Measurements from ENCODE around the gene TNFRSF21.

The TNFRSF21 gene

DNA sequence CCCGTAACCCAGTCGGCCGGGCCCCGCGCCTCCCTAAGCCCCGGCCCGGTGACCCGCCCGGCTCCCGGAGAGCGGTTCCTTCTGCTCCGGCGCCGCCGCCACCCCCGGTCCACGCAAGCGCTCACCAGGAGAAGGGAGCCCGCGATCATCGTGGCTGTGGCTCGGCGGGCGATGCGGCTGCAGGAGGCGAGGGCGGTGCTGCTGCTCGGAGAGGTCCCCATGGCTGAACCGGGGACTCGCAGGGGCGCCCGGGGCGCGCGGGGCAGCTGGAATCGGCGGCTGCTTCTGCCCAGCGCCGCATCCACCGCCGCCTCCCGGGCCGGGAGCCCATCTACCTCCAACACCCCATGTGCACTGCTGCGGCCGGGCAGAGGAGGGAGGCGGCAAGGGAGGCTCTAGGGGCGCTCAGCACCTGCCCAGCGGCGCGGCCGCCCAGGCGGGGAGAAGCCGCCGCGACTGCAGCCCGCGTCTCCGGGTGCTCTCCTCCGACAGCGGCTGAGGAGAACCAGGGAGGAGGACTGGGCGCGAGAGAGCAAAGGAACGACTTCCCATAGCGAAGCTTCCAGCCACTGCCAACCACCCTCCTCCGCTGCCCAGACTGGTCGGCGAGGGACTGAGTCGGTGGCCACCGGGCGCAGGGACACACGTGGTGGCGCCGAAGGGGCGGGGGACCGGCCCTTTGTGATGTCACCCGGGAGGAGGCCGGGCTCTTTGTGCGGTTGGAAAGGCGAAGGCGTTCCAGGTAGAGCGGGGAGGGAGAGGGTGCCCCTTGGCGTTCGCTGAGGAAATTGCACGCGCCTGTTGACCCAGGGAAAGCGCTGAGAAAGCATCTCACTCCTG lies at the start of gene TNFRSF21:
TNFRSF21 (minus strand) TSS at position 615 of the 840 bp plus-strand sequence; CDS start at position 221, 394 bp downstream.
- H3K4me3 ChIP-seq (ENCODE audit: control insufficient read depth, low read depth, low read length) = peak within 1 kb of the TSS; percentile 71
- peak; percentile 50 for DNase-seq (ENCODE audit: low read depth)
- TF ChIP-seq, protein P1, sequence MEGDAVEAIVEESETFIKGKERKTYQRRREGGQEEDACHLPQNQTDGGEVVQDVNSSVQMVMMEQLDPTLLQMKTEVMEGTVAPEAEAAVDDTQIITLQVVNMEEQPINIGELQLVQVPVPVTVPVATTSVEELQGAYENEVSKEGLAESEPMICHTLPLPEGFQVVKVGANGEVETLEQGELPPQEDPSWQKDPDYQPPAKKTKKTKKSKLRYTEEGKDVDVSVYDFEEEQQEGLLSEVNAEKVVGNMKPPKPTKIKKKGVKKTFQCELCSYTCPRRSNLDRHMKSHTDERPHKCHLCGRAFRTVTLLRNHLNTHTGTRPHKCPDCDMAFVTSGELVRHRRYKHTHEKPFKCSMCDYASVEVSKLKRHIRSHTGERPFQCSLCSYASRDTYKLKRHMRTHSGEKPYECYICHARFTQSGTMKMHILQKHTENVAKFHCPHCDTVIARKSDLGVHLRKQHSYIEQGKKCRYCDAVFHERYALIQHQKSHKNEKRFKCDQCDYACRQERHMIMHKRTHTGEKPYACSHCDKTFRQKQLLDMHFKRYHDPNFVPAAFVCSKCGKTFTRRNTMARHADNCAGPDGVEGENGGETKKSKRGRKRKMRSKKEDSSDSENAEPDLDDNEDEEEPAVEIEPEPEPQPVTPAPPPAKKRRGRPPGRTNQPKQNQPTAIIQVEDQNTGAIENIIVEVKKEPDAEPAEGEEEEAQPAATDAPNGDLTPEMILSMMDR (IDR thresholded peaks at IDR 0.05; ENCODE audit: control insufficient read depth, insufficient read depth, low read depth, low read length, missing control alignments) = peak; percentile 95

- DNase-seq (ENCODE audit: low read depth) = no peak
- no peak overlapping the region for H3K4me3 ChIP-seq (ENCODE audit: control insufficient read depth, low read depth, low read length)
- TF ChIP-seq, protein P1 (IDR thresholded peaks at IDR 0.05; ENCODE audit: control insufficient read depth, insufficient read depth, low read depth, low read length, missing control alignments) = no peak
These were observed 48.9 kb upstream of the TNFRSF21 start for GRCh38 chr6:47358440-47359225.

DNA sequence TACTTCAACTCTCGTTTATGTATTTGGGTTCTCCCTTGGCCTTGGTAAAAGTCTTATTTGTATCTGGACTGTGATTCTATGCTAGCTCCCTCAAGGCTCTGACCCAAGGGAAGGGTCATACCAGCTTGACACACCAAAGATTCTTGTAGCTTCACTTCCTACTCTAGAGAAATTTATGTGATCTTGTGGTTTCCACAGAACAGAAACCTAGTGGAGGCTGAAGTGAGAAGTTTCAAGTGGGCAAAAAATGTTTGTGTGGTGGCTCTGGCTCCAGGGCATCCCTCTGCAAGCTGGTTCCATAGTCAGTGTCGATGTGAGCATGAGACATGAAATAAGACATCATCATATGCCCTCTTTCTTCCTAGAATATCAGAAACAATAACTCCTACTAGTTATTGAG lies 48.1 kb upstream of the TNFRSF21 start:
- no peak for DNase-seq (ENCODE audit: low read depth)
- TF ChIP-seq, protein P1 (IDR thresholded peaks at IDR 0.05; ENCODE audit: control insufficient read depth, insufficient read depth, low read depth, low read length, missing control alignments) = no peak
- no peak overlapping the region for H3K4me3 ChIP-seq (ENCODE audit: control insufficient read depth, low read depth, low read length)

DNA sequence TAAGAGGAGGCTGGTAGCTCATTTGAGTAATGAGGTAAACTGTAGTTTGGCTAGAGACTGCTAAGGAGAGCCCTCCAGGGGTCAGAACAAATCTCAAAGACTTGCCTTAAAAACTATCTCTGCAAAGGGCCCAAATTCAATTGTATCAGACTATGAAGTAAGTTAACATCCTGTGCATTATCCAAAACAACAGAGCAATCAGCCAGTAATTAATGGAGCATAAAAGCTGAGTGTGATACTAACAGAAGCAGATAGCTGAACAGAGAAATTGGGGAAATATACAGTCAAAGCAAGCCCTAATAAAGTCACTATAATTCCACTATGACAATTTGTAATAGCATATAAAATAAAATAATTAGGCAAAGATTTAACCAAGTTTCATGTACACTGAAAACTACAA lies 45.8 kb upstream of the TNFRSF21 start:
- DNase-seq (ENCODE audit: low read depth) = no peak
- H3K4me3 ChIP-seq (ENCODE audit: control insufficient read depth, low read depth, low read length) = no peak overlapping the region
- TF ChIP-seq, protein P1 (IDR thresholded peaks at IDR 0.05; ENCODE audit: control insufficient read depth, insufficient read depth, low read depth, low read length, missing control alignments) = no peak

GRCh38 chr6:47353871-47354270 lies 44.2 kb upstream of the TNFRSF21 start:
- no peak for DNase-seq (ENCODE audit: low read depth)
- no peak overlapping the region for H3K4me3 ChIP-seq (ENCODE audit: control insufficient read depth, low read depth, low read length)
- TF ChIP-seq, protein P1 (IDR thresholded peaks at IDR 0.05; ENCODE audit: control insufficient read depth, insufficient read depth, low read depth, low read length, missing control alignments) = no peak

GRCh38 chr6:47352966-47353365 lies 43.3 kb upstream of the TNFRSF21 start:
- TF ChIP-seq, protein P1 (IDR thresholded peaks at IDR 0.05; ENCODE audit: control insufficient read depth, insufficient read depth, low read depth, low read length, missing control alignments) = no peak
- no peak for DNase-seq (ENCODE audit: low read depth)
- H3K4me3 ChIP-seq (ENCODE audit: control insufficient read depth, low read depth, low read length) = no peak overlapping the region

Measured in AG09309 (cell line).